Neural crest cell (in vitro differentiated cells): ENCODE results near the gene TRMU. TPM values are rescaled to one million over a fixed set of nuclear protein-coding genes. Genes with fewer than 3 reads are reported as not detected.

Experiments
- DNase-seq: peaks from one replicate; pipeline ENCODE4 v3.0.0; 2021; ENCODE audit warnings: low read depth, mixed read lengths, low spot score
- H3K27ac Mint-ChIP-seq: one replicate; pipeline ENCODE4 v1.8.0; 2021; ENCODE audit warnings: mild to moderate bottlenecking, mixed read lengths; ENCODE audit not compliant: unreplicated experiment
- H3K27me3 Mint-ChIP-seq: 2 replicates; pipeline ENCODE4 v1.8.0; 2021; ENCODE audit warnings: low read depth, mild to moderate bottlenecking, mixed read lengths
- H3K36me3 Mint-ChIP-seq: 2 replicates; pipeline ENCODE4 v1.8.0; 2021; ENCODE audit warnings: low read depth, mild to moderate bottlenecking, mixed read lengths
- H3K4me1 Mint-ChIP-seq: 2 replicates; pipeline ENCODE4 v1.8.0; 2021; ENCODE audit warnings: mixed read lengths
- H3K4me3 Mint-ChIP-seq: one replicate; pipeline ENCODE4 v1.8.0; 2021; ENCODE audit warnings: mild to moderate bottlenecking, mixed read lengths
- H3K9me3 Mint-ChIP-seq: 2 replicates; pipeline ENCODE4 v1.8.0; 2021; ENCODE audit warnings: mixed read lengths
- total RNA-seq: library from RNA; stranded (reverse); gene quantifications from 2 replicates; pipeline ENCODE4 v1.2.1, GENCODE V29; 2021
- TF ChIP-seq, protein P1 (sequence below): fragments of 200-600 bp; sonication (generic); conservative IDR thresholded peaks from 2 replicates; pipeline ENCODE4 v1.5.0; 2021; ENCODE audit warnings: antibody characterized with exemption, mild to moderate bottlenecking

The TRMU gene
- total RNA-seq, 1 donor from 2014 or later = 87.0 TPM

DNA sequence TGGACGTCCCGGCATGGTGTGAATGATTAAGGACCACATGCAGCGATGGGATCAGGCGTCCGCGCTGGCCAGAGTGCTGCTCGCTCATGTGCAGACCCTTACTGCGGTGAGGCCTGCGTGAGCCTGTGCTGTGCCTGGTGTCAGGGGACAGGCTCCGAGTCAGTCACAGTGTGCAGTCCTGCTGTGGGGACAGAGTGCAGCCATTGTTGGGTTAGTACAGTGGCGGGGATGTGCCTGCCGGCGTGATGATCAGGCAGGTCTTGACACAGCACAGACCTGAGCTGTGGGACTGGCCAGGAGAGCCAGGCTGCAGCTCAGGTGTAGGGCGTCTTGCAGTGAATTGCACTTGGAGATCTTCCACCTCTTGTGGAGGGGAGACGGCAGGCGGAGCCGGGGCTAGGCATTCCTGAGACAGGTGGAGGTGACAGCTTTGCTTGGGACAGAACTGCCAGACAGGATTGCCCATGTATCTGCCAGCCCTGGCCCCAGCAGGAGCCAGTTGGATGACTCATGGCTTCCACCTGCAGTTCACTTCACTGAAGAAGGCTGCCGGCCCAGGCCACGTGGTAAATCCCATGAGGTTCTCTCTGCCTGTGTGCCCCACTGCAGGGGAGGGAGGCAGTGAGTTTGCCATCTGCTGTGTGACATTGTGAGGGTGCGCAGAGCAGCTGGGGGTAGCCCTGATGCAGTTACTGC is 17.3 kb downstream of the TRMU start:
- H3K27ac Mint-ChIP-seq = peak overlapping the region; percentile 35
- H3K27me3 Mint-ChIP-seq = no peaks in the 10 kb centered on the region
- TF ChIP-seq, protein P1, sequence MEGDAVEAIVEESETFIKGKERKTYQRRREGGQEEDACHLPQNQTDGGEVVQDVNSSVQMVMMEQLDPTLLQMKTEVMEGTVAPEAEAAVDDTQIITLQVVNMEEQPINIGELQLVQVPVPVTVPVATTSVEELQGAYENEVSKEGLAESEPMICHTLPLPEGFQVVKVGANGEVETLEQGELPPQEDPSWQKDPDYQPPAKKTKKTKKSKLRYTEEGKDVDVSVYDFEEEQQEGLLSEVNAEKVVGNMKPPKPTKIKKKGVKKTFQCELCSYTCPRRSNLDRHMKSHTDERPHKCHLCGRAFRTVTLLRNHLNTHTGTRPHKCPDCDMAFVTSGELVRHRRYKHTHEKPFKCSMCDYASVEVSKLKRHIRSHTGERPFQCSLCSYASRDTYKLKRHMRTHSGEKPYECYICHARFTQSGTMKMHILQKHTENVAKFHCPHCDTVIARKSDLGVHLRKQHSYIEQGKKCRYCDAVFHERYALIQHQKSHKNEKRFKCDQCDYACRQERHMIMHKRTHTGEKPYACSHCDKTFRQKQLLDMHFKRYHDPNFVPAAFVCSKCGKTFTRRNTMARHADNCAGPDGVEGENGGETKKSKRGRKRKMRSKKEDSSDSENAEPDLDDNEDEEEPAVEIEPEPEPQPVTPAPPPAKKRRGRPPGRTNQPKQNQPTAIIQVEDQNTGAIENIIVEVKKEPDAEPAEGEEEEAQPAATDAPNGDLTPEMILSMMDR = no peak
- no peaks in the 10 kb centered on the region for H3K9me3 Mint-ChIP-seq
- no peak overlapping the region for H3K4me3 Mint-ChIP-seq
- no peak for DNase-seq
- H3K36me3 Mint-ChIP-seq = peaks cover 6% of the 10 kb centered on the region
- H3K4me1 Mint-ChIP-seq = no peaks in the 10 kb centered on the region

DNA sequence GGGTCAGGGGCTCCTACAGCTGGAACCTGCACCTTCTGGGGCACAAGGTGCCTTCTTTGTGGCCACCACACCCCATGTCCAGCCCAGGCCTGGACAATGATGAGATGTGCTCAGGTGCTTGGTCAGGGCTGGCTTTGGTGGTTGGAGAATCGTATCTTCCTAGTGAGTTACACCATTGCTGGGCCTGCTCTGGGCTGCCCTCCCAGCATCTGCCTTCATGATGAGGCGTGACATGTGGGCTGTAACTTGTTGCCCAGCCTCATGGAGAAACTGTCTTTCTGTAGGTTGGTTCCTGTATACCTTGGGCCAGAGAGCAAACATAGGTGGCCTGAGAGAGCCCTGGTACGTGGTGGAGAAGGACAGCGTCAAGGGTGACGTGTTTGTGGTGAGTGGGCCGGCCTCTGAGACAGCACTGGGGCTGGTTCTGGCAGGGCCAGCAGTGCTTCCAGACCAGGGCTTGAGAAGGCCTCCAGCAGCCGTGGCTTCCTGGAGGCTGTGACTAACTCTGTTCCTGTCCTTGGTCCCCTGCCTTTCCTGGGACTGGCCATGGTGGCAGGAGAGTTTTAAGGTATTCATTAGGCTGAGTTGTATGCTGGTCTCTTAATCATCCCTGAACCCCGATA is 18.1 kb downstream of the TRMU start:
- H3K36me3 Mint-ChIP-seq = peaks cover 6% of the 10 kb centered on the region
- H3K4me3 Mint-ChIP-seq = no peak overlapping the region
- H3K4me1 Mint-ChIP-seq = no peaks in the 10 kb centered on the region
- H3K27me3 Mint-ChIP-seq = no peaks in the 10 kb centered on the region
- TF ChIP-seq, protein P1 = no peak
- no peaks in the 10 kb centered on the region for H3K9me3 Mint-ChIP-seq
- H3K27ac Mint-ChIP-seq = no peak overlapping the region
- DNase-seq = no peak

DNA sequence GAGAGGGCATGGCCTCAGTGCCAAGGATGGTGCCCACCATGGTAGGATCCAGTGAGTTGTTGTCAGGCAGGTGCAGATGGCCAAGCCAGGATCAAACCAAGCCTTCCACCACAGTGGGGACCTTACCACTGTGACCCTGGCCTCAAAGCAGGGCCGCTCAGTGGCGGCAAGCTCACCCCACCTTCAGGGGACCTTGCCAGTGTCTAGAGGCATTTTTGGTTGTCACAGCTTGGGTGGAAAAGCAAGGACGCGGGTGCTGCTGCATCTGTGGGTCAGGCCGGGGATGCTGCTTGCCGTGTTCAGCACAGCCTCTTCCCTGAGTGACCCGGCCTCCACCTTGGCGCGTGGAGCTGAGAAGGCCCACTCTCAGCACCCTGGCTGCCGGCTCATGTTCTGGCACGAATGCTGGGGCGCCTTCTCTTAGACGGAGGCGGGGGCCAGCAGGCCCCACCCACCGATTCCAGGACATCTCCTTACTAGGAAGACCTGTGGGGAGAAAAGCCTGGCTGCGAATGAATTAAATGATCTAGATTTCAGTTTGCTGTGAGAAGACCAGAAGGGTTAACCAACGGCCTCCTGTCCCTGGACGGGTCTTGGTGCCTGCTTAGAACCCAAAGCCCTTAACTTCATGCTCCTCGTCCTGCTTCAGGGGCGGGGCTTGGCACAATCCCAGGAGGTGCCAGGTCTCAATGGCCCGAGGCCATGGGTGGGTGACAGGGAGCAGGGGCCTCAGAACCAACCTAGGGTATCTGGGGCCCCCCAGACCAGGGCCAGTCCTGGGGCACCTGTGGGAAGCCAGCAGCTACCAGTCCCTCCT is 18.9 kb downstream of the TRMU start:
- H3K36me3 Mint-ChIP-seq = peaks cover 4% of the 10 kb centered on the region

DNA sequence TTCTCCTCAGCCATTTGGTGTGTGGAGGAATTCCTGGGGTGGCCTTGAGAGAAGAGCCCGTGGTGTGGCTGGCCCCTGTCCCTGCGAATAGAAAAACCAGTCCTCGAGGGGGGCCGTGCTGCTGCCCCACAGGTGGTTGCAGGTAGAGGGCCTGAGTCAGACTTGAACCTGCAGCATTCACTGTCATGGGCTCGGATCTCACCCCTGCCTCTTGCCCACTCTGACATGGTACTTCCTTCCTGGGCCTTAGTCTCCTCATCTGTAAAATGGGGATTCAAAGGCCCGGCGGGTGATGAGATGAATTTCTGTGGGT is 19.4 kb downstream of the TRMU start:
- Mint-ChIP-seq H3K27ac (no peak overlapping the region), H3K36me3 (peaks cover 4% of the 10 kb centered on the region), H3K4me1 (no peaks in the 10 kb centered on the region), H3K9me3 (no peaks in the 10 kb centered on the region), H3K27me3 (no peaks in the 10 kb centered on the region), H3K4me3 (no peak overlapping the region)
- no peak for DNase-seq
- TF ChIP-seq, protein P1 = no peak

More for the DNA sequence above, 18.9 kb downstream of the TRMU start:
- H3K27ac Mint-ChIP-seq = no peak overlapping the region
- TF ChIP-seq, protein P1 = no peak
- H3K4me3 Mint-ChIP-seq = no peak overlapping the region
- no peak for DNase-seq
- H3K4me1 Mint-ChIP-seq = no peaks in the 10 kb centered on the region
- no peaks in the 10 kb centered on the region for H3K27me3 Mint-ChIP-seq
- no peaks in the 10 kb centered on the region for H3K9me3 Mint-ChIP-seq

DNA sequence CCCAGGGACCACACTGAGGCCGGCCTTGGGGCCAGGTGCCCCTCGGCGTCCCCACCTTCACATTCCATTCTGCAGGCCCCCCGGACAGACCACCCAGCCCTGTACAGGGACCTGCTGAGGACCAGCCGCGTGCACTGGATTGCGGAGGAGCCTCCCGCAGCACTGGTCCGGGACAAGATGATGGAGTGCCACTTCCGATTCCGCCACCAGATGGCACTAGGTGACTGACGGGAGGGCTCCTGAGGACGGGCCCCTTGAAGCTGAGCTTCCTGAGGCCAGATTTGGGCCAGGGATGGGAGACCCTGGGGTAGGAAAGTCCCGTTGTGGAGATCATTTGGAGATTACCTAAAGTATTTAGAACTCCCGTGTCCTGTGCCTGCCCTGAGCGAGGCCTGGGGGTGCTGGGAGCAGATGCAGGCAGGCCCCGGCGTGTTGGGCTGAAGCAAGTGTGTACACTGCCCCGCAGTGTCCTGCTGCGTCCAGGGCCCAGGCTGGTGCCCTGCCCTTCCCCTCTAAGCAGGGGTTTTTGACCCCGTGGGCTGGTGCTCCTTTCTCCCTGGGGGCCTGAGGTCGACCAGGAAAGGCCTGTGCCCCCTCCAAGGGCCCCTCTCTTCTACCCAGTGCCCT is 20.0 kb downstream of the TRMU start:
- peak; percentile 91 for DNase-seq
- no peaks in the 10 kb centered on the region for H3K27me3 Mint-ChIP-seq
- H3K4me3 Mint-ChIP-seq = peak overlapping the region; percentile 47
- TF ChIP-seq, protein P1 = peak; percentile 87
- H3K27ac Mint-ChIP-seq = peak overlapping the region; percentile 71
- no peaks in the 10 kb centered on the region for H3K9me3 Mint-ChIP-seq
- H3K4me1 Mint-ChIP-seq = no peaks in the 10 kb centered on the region
- peaks cover 8% of the 10 kb centered on the region for H3K36me3 Mint-ChIP-seq
